GM12891 (cell line): ENCODE results near the gene THSD7B.
"Not testable (repeated sequence)": the region's sequence is repeated elsewhere in the genome, so short reads cannot be mapped to it uniquely, and the experiment has no call there.

Experiments
- DNase-seq: peaks from one replicate; pipeline ENCODE4 v3.0.0; 2011; ENCODE audit warnings: low spot score; ENCODE audit not compliant: insufficient read length
- FAIRE-seq: peaks from 2 replicates; lab custom pipeline; 2011; peaks lifted over from hg19 to GRCh38; lab: Jason Lieb, UNC
- PAX5 ChIP-seq: IDR thresholded peaks from 2 replicates; pipeline ENCODE4 v1.6.1; 2011; ENCODE audit warnings: low read length, moderate library complexity, mild to moderate bottlenecking; ENCODE audit not compliant: insufficient read depth, severe bottlenecking
- POLR2A ChIP-seq: IDR thresholded peaks from 2 replicates; pipeline ENCODE4 v1.6.1; 2011; ENCODE audit warnings: low read depth, low read length, control low read depth
- POLR2AphosphoS5 ChIP-seq: IDR thresholded peaks from 2 replicates; pipeline ENCODE4 v1.6.1; 2011; ENCODE audit warnings: low read depth, low read length, control low read depth
- POU2F2 ChIP-seq: IDR thresholded peaks from 2 replicates; pipeline ENCODE4 v1.6.1; 2011; ENCODE audit warnings: low read depth, mild to moderate bottlenecking, control low read depth, low read length, moderate library complexity
- SPI1 ChIP-seq: IDR thresholded peaks from 2 replicates; pipeline ENCODE4 v1.6.1; 2011; ENCODE audit warnings: low read depth, low read length, control low read depth
- TAF1 ChIP-seq: IDR thresholded peaks from 2 replicates; pipeline ENCODE4 v1.6.1; 2011; ENCODE audit warnings: low read depth, low read length, control low read depth

Gene THSD7B

DNA sequence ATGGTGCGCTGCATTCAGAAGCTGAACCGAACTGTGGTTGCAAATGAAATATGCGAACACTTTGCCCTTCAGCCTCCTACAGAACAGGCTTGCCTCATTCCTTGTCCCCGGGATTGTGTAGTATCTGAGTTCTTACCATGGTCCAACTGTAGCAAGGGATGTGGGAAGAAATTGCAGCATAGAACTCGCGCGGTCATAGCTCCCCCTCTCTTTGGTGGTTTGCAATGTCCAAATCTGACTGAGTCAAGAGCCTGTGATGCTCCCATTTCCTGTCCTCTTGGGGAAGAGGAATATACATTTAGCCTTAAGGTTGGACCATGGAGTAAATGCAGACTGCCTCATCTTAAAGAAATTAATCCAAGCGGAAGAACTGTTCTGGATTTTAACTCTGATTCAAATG, 291.4 kb downstream of the THSD7B start:
- FAIRE-seq (no peak), DNase-seq (no peak)
- no peak for TF ChIP-seq TAF1
- no peak for TF ChIP-seq SPI1
- no peak for TF ChIP-seq POLR2AphosphoS5

DNA sequence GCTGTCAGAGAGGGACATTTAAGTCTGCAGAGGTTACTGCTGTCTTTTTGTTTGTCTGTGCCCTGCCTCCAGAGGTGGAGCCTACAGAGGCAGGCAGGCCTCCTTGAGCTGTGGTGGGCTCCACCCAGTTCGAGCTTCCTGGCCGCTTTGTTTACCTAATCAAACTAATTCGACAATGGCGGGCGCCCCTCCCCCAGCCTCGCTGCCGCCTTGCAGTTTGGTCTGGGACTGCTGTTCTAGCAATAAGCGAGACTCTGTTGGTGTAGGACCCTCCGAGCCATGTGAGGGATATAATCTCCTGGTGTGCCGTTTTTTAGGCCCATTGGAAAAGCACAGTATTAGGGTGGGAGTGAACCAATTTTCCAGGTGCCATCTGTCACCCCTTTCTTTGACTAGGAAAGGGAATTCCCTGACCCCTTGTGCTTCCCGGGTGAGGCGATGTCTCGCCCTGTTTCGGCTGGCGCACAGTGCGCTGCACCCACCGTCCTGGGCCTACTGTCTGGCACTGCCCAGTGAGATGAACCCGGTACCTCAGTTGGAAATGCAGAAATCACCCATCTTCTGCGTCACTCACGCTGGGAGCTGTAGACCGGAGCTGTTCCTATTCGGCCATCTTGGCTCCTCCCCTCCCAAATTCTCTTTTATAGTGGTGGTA, 310.9 kb downstream of the THSD7B start:
- not testable (repeated sequence) for FAIRE-seq, DNase-seq

DNA sequence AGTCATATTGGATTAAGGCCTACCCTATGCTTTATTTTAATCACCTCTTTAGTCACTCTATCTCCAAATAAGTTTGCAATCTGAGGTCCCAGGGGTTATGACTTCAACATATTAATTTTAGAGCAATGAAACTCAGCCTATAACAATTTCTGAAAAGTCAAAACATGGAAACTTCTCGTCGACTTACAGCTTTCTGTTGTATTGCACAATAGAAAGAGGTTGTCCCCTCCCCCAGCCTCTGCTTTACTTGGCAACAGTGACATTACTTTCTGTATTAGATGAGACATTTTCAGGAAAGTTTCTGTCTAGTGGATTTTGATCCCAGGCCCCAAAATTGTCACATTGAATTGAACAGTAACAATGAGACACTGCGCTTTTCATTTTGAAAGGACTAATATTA, 326.4 kb downstream of the THSD7B start:
- FAIRE-seq (no peak), DNase-seq (no peak)
- TF ChIP-seq POLR2A, result no peak
- no peak for TF ChIP-seq POLR2AphosphoS5
- TF ChIP-seq PAX5, result no peak
- no peak for TF ChIP-seq TAF1
- no peak for TF ChIP-seq POU2F2
- TF ChIP-seq SPI1, result no peak

DNA sequence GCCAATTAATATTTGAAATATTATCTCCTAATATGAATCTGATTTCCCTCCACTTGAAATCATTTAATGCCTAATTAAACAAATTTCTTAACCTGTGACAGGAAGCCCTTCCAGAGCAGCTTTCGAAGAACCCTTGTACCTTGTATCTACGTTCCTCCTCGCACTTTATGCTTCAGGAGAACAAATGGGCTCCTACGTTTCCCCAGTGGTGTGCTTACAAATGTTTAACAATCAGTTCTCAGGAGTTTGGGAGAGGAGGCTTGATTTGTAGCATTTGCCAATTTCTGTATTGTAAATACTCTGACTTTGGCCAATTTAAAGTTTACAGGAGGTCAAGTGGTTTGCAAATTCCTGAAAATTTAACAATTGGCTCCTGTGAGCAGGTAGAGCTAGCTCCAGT, 327.8 kb downstream of the THSD7B start:
- DNase-seq (no peak), FAIRE-seq (no peak)
- TF ChIP-seq TAF1, result no peak

DNA sequence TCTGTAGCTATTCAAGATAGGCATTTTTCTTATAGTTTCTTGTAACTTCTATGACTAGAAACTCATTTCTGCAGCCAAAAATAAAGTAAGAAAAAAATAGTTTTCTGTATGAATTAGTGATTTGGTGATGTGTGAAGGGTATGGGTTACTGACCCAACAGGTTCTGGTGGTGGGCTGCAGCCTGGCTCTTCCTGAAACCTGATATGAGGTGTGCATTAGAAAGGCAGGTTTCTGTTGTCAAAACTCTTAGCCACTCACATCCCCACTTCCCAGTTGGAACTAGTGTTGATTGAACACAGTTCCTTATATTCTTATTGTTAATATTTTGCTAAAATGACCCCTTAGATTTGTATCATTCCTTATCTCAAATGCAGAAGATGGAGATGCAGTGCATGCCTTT, 330.8 kb downstream of the THSD7B start:
- FAIRE-seq, result no peak
- TF ChIP-seq POU2F2, result no peak
- no peak for TF ChIP-seq TAF1
- DNase-seq, result no peak

DNA sequence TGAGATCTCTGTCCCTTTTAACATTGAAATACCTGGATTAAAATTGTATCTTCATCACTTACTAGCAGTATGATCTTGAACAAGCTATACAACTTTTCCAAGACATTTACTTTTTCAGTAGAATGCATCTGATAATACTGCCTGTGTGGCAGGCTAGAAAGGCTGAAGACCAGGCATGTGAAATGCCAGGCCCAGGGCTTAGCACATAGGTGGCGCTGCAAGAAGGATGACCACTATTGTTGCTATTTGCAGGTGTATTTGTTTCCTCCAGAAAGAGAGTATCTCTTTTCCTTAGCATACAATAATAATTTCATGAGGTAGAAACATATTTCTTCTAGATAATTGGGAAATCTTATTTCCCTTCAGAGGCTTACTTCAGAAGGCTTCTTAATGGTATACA, 331.3 kb downstream of the THSD7B start:
- TF ChIP-seq SPI1, result no peak
- TF ChIP-seq POLR2AphosphoS5, result no peak
- no peak for TF ChIP-seq PAX5
- TF ChIP-seq POLR2A, result no peak
- TF ChIP-seq TAF1, result no peak
- no peak for TF ChIP-seq POU2F2
- DNase-seq (no peak), FAIRE-seq (no peak)

DNA sequence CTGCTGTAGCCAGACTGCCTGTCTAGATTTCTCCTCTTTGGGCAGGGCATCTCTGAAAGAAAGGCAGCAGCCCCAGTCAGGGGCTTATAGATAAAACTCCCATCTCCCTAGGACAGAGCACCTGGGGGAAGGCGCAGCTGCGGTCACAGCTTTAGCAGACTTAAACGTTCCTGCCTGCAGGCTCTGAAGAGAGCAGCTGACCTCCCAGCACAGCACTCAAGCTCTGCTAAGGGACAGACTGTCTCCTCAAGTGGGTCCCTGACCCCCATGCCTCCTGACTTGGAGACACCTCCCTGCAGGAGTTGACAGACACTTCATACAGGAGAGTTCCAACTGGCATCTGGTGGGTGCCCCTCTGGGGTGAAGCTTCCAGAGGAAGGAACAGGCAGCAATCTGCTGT, 336.5 kb downstream of the THSD7B start:
- FAIRE-seq, DNase-seq: not testable (repeated sequence)

DNA sequence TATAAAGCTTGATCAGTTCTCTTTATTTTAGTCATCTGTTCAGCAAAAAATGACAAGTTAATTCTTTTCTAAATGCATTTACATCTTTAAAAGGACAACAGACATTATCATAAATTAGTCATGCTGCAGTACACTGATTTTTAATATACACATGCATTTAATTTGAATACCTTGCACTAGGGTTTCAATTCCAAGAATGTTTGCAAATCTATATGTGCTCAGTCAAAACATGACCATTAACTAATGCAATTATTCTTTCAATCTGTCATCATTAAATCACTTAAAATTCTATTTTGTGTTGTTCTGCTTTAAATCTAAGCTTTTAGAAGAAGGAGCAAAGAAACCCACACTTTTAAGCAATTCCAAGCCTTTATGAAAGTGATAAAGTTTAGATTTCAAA, 342.6 kb downstream of the THSD7B start:
- FAIRE-seq (no peak), DNase-seq (no peak)
- TF ChIP-seq TAF1, result no peak
- no peak for TF ChIP-seq PAX5
- TF ChIP-seq SPI1, result no peak
- TF ChIP-seq POU2F2, result no peak
- TF ChIP-seq POLR2AphosphoS5, result no peak
- no peak for TF ChIP-seq POLR2A

DNA sequence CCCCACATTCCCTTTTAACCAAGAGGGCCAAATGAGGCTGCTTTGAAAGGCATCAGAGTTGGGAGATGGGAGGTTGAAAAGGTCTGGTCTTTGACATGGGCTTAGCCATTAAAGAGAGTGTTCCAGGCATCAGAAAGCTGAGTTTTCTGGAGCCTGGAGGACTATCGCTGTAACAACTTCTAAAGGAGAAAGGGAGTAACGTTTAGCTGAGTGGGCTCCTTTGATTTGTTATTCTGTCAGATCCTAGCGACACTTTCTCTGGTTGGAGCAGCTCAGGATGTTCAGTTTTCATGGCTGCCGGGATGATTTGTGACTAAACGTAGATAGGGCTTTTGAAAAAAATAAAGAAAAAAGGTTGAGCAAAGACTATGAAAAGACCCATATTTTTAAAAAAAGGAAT, 346.6 kb downstream of the THSD7B start:
- FAIRE-seq, result no peak

DNA sequence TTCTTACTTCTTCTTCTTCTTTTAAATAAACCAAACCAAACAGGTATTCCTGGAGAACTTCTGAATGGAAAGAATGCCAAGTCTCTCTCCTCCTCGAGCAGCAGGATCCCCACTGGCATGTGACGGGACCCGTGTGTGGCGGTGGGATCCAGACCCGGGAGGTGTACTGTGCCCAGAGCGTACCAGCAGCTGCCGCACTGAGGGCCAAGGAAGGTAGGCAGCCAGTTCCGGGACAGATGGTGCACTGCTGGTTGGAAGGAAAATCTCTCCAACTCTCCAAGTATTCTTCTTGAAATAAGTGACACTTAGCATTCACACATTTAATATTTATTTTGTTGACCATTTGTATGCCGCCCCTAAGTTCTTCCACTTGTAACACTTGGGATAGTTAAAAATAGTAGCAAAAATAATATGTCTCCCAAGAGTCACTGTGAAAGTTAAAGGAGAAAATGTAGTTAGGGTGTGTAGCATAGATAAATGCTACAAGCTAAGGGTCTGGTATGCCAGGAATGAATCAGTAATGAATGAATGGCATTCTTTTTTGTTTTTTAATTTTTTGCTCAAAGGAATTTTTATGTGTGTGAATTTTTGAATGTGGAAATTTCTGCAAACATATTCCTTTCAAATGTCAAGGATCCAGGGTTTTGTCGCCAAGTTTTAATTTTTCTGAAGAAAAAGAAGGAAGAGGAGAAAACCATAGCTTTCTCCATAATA, 349.9 kb downstream of the THSD7B start:
- TF ChIP-seq POU2F2 (no peak), SPI1 (no peak), PAX5 (no peak), TAF1 (no peak), POLR2AphosphoS5 (no peak), POLR2A (no peak)
- no peak for FAIRE-seq
- no peak for DNase-seq

More for the DNA sequence above, 346.6 kb downstream of the THSD7B start:
- TF ChIP-seq TAF1, result no peak
- no peak for TF ChIP-seq POLR2AphosphoS5
- no peak for TF ChIP-seq POLR2A
- no peak for TF ChIP-seq PAX5
- no peak for TF ChIP-seq SPI1
- TF ChIP-seq POU2F2, result no peak
- no peak for DNase-seq

DNA sequence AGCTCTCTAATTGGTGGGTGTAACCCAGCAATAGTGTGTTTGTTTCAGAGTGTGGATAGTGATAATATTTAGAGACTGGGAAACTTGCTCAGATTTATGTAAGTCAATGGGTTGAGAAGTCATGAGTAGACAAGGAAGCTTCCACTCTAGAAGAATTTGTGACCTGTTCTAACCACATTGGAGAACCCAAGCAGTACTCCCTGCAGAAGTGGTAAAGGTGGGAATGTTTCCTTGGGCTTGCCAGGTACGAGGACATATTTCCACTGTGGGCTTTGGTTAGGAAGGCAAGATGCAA, 350.4 kb downstream of the THSD7B start:
- FAIRE-seq (no peak), DNase-seq (no peak)
- no peak for TF ChIP-seq POU2F2
- no peak for TF ChIP-seq TAF1
- TF ChIP-seq PAX5, result no peak
- TF ChIP-seq SPI1, result no peak
- TF ChIP-seq POLR2AphosphoS5, result no peak
- TF ChIP-seq POLR2A, result no peak
